ENCODE results near the gene RTN3. TPM values are rescaled to one million over a fixed set of nuclear protein-coding genes. Genes with fewer than 3 reads are reported as not detected.

RTN3 gene
- total RNA-seq, 1 experiment from 2014 or later = 173 TPM

- H4K91ac ChIP-seq (ENCODE audit: insufficient read length, low read depth, low read length) = no peak overlapping the region
- no peaks in the 10 kb centered on the region for H3K23me2 ChIP-seq (ENCODE audit: insufficient read length, low read depth, low read length, poor library complexity, severe bottlenecking)
- H2BK120ac ChIP-seq (ENCODE audit: low read depth, low read length, poor library complexity, severe bottlenecking) = no peak overlapping the region
- no peak overlapping the region for H2BK5ac ChIP-seq (ENCODE audit: insufficient read length, low read length)
- Mint-ChIP-seq H3K9me3 (peaks cover 2 to 6% of the 10 kb centered on the region in 2 experiments; a peak in 3 of 5 replicates), H3K27me3 (ENCODE audit: low read depth) (no peaks in the 10 kb centered on the region), H3K36me3 (ENCODE audit: insufficient read depth in 1 of 3, low read depth in 3 of 3) (peaks cover 13 to 19% (median 13%) of the 10 kb centered on the region in 3 experiments), H3K4me3 (no peak overlapping the region), H3K27ac (no peak overlapping the region), H3K4me1 (peaks cover 19 to 22% of the 10 kb centered on the region in 2 experiments)
- no peaks in the 10 kb centered on the region; the same call in 1 of the 2 replicates for H3K4me1 ChIP-seq (ENCODE audit: insufficient read depth, low read length)
- no peak overlapping the region for H2AFZ ChIP-seq (ENCODE audit: low read length)
- H3K79me2 ChIP-seq (ENCODE audit: insufficient read depth, low read length) = peaks cover 10% of the 10 kb centered on the region; the same call in 1 of the 2 replicates
- H3K4ac ChIP-seq (ENCODE audit: low read depth, low read length) = no peak overlapping the region
- WGBS (ENCODE audit: extremely low coverage, insufficient read length, low lambda C conversion rate) = no CpG with 5 or more reads among the region's 1 CpG
- no peak overlapping the region for H2BK20ac ChIP-seq (ENCODE audit: low read depth, low read length, poor library complexity, severe bottlenecking)
- no peaks in the 10 kb centered on the region for H3K9me3 ChIP-seq (ENCODE audit: control insufficient read depth, low read depth, low read length)
- no peaks in the 10 kb centered on the region for H4K20me1 ChIP-seq (ENCODE audit: control insufficient read depth, insufficient read depth, insufficient read length)
- H3K9ac ChIP-seq (ENCODE audit: extremely low read depth, insufficient read length, low read length) = no peak overlapping the region
- H3K23ac ChIP-seq (ENCODE audit: insufficient read length, low read depth, low read length) = no peak overlapping the region
- no peak overlapping the region for H3K27ac ChIP-seq (ENCODE audit: insufficient read length, low read depth, low read length)
- H3K79me1 ChIP-seq (ENCODE audit: insufficient read depth, low read depth, low read length, poor library complexity, severe bottlenecking) = peaks cover 14% of the 10 kb centered on the region
- no peak overlapping the region for H3K56ac ChIP-seq (ENCODE audit: insufficient read length, low read depth, low read length)
- no peaks in the 10 kb centered on the region for H3K27me3 ChIP-seq (ENCODE audit: insufficient read depth, low read length)
- no peak overlapping the region for H2BK12ac ChIP-seq (ENCODE audit: insufficient read length, low read depth, low read length)
- no peak overlapping the region for H4K5ac ChIP-seq (ENCODE audit: insufficient read length, low read depth, low read length)
- H3K14ac ChIP-seq (ENCODE audit: insufficient read depth, low read length) = no peak overlapping the region
- no peak overlapping the region for H3K4me2 ChIP-seq (ENCODE audit: insufficient read depth, insufficient read length, low read length)
- H2AK5ac ChIP-seq (ENCODE audit: insufficient read length, low read length) = no peak overlapping the region
- DNase-seq = no peak
- H4K8ac ChIP-seq (replicated peaks; ENCODE audit: insufficient read length, low read depth, low read length) = no peak overlapping the region
- H3T11ph ChIP-seq (ENCODE audit: low read length) = no peak overlapping the region
- no peak overlapping the region for H2BK15ac ChIP-seq (ENCODE audit: low read depth, low read length)
- no peak overlapping the region for H3K18ac ChIP-seq (ENCODE audit: insufficient read length, low read depth, low read length)
- no peak for TF ChIP-seq CTCF (conservative IDR thresholded peaks at IDR 0.05)
Measured at GRCh38 chr11:63699896-63700295, 18.6 kb downstream of the RTN3 start.
